ENCODE measurements around the gene BUD23.

- TF ChIP-seq CTCF (IDR thresholded peaks at IDR 0.05) (no peak), SIN3A (IDR thresholded peaks at IDR 0.05; ENCODE audit: borderline replicate concordance, insufficient read depth, low read depth, low read length) (no peak), POLR2AphosphoS5 (IDR thresholded peaks at IDR 0.05; ENCODE audit: low read depth, low read length) (no peak), REST (IDR thresholded peaks at IDR 0.05; ENCODE audit: insufficient read depth in 1 of 2, low read depth in 2 of 2, low read length in 1 of 2) (no peak)
These were observed 45.2 kb downstream of the BUD23 start for GRCh38 chr7:73728551-73728950.

Data from Panc1 (cell line).